CD4-positive, alpha-beta T cell treated with Interleukin-10 for 1 hour (primary cell): ENCODE results near the gene ADARB2.

Experiments
- DNase-seq: peaks from one replicate; pipeline ENCODE4 v3.0.0-alpha.2; 2020

ADARB2 gene

GRCh38 chr10:1156616-1156886 lies 580.8 kb downstream of the ADARB2 start:
- no peak for DNase-seq

GRCh38 chr10:1155791-1156615 lies 581.3 kb downstream of the ADARB2 start:
- DNase-seq = no peak

GRCh38 chr10:1154531-1155295 lies 582.6 kb downstream of the ADARB2 start:
- DNase-seq = no peak

- no peak for DNase-seq
These were observed 583.4 kb downstream of the ADARB2 start for GRCh38 chr10:1153805-1154351.

- no peak for DNase-seq
These were observed 584.0 kb downstream of the ADARB2 start for GRCh38 chr10:1153251-1153763.

GRCh38 chr10:1152386-1153250 lies 584.7 kb downstream of the ADARB2 start:
- DNase-seq = no peak

GRCh38 chr10:1151076-1152033 lies 586.0 kb downstream of the ADARB2 start:
- DNase-seq = no peak

- DNase-seq = no peak
These were observed 586.7 kb downstream of the ADARB2 start for GRCh38 chr10:1150638-1150955.

- DNase-seq = peak; percentile 45
These were observed 587.3 kb downstream of the ADARB2 start for GRCh38 chr10:1149793-1150637.

GRCh38 chr10:1148855-1149605 lies 588.3 kb downstream of the ADARB2 start:
- DNase-seq = no peak

GRCh38 chr10:1147810-1148209 lies 589.5 kb downstream of the ADARB2 start:
- DNase-seq = no peak

- DNase-seq = peak; percentile 9
These were observed 594.7 kb downstream of the ADARB2 start for GRCh38 chr10:1142596-1142995.

- DNase-seq = no peak
These were observed 595.6 kb downstream of the ADARB2 start for GRCh38 chr10:1141701-1142100.

GRCh38 chr10:1141261-1141660 lies 596.1 kb downstream of the ADARB2 start:
- no peak for DNase-seq

- no peak for DNase-seq
These were observed 598.8 kb downstream of the ADARB2 start for GRCh38 chr10:1138529-1138928.

GRCh38 chr10:1137499-1138163 lies 599.7 kb downstream of the ADARB2 start:
- DNase-seq = no peak

- no peak for DNase-seq
These were observed 601.1 kb downstream of the ADARB2 start for GRCh38 chr10:1136268-1136667.

- no peak for DNase-seq
These were observed 603.2 kb downstream of the ADARB2 start for GRCh38 chr10:1134156-1134555.

GRCh38 chr10:1133495-1134045 lies 603.8 kb downstream of the ADARB2 start:
- DNase-seq = no peak
